RWPE1 (cell line): ENCODE measurements around the gene NYNRIN.

ENCODE experiments used
- CTCF ChIA-PET: fragments of 350-600 bp; sonication (Branson Sonifier 250); formaldehyde crosslinking; extraction: SDS; loops from one replicate; lab custom pipeline; 2021; lab: Yijun Ruan, JAX
- POLR2A ChIA-PET: fragments of 400-600 bp; formaldehyde crosslinking; extraction: SDS; loops from one replicate; lab custom pipeline; 2020; ENCODE audit warnings: antibody characterized with exemption; ENCODE audit not compliant: low non-redundant PET; lab: Yijun Ruan, JAX
- DNase-seq: peaks from one replicate; pipeline ENCODE4 v3.0.0; 2012; ENCODE audit warnings: low spot score
- H3K27ac ChIP-seq: fragments of 450-650 bp; 2 replicates; pipeline ENCODE4 v1.5.1; 2017
- TF ChIP-seq, protein P1 (sequence below): fragments of 450-650 bp; conservative IDR thresholded peaks from 2 replicates; pipeline ENCODE4 v1.5.1; 2017; ENCODE audit warnings: low read depth, mild to moderate bottlenecking

The NYNRIN gene

DNA sequence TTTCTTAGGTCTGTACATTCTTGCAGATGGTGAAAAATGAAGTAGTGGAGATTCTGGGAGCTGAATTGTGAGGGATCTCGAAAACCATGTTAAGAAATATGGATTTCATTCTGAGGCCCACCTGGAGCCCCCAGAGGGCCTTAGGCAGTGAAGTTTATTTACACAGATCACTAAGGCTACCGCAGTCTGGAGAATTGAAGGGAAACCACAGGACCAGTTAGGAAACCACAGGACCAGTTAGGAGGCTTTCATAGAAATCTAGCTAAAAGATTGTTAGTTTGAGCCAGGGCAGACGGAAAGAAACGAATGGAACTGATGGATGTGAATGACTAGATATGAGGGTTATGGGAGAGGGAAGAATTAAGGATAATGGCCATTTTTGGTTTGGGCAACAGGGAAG, 23.5 kb downstream of the NYNRIN start:
- POLR2A ChIA-PET: no interaction called here
- CTCF ChIA-PET: interaction anchor here (0.5 to 0.6 kb wide), 3 partner anchors 12 to 1135 kb away, joined by 3 to 5 read pairs (median 4); no protein-coding TSS in a partner anchor
- no peak overlapping the region for H3K27ac ChIP-seq
- TF ChIP-seq, protein P1, sequence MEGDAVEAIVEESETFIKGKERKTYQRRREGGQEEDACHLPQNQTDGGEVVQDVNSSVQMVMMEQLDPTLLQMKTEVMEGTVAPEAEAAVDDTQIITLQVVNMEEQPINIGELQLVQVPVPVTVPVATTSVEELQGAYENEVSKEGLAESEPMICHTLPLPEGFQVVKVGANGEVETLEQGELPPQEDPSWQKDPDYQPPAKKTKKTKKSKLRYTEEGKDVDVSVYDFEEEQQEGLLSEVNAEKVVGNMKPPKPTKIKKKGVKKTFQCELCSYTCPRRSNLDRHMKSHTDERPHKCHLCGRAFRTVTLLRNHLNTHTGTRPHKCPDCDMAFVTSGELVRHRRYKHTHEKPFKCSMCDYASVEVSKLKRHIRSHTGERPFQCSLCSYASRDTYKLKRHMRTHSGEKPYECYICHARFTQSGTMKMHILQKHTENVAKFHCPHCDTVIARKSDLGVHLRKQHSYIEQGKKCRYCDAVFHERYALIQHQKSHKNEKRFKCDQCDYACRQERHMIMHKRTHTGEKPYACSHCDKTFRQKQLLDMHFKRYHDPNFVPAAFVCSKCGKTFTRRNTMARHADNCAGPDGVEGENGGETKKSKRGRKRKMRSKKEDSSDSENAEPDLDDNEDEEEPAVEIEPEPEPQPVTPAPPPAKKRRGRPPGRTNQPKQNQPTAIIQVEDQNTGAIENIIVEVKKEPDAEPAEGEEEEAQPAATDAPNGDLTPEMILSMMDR: no peak
- no peak for DNase-seq

DNA sequence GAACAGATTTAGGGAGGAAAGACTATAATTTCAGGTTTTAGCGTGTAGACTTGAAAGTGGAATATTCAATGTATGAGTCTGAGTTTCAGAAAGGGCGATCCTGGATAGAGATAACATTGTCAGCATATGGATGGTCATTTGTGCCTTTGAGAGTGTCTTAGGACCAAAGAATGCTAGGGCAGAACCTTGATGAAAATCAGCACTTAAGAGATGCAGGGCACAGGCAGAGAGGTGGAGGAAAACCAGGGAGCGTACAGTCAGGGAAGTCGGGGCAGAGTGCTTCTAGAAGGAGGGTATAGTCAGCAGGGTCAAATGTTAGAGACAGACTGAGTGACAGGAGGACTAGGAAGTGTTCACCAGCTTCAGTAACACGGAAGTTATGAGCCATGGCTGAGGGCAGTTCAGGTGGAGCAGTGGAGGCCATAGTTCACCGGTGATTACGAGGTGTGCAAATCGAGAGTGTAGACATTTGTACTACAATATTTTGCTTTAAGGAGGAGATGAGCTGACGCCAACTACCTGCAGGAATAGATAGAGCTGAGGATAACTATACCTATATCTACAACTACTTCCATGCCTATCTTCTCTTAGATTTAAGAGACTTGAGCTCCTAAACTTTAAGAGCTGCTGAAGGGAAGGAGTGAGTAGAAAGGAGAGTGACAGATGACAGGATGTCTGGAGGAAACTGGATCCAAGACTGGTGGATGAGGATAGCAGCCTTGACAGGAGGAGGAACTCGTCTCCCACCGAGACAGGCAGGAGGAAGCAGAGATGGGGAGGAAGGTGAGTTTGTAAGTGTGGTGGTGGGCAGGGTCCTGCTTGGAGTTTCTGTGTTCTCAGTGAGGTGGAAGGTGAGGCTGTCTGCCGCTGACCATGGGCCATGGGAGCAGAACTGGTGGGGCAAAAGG, 24.1 kb downstream of the NYNRIN start:
- ChIA-PET POLR2A (no interaction called here), CTCF (interaction anchor here (0.5 to 0.6 kb wide), 2 partner anchors 93 to 1135 kb away, joined by 4 to 5 read pairs; no protein-coding TSS in a partner anchor)
- no peak overlapping the region for H3K27ac ChIP-seq
- no peak for DNase-seq
- TF ChIP-seq, protein P1: no peak

DNA sequence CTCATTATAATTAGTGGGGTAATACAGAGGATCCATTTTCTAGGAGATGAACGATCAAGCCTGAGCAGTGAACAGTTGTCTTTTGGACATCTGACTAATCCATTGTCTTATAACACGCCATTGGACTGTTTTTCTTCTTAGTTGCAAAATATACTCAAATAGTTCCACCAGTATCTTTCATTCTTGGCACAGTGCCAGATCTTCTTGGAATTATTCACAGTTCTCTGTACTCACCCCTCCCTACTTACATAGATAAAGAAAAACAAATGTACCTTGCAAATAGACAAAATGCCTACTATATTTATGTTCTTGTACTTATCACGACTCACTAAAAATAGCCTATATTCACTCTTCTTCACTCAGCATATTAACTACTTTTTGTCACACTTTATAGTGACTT, 26.9 kb downstream of the NYNRIN start:
- CTCF ChIA-PET: interaction anchor here (0.6 to 0.8 kb wide), 2 partner anchors 11 to 59 kb away, joined by 4 to 5 read pairs; no protein-coding TSS in a partner anchor
- peak; percentile 63 for DNase-seq
- TF ChIP-seq, protein P1: no peak

DNA sequence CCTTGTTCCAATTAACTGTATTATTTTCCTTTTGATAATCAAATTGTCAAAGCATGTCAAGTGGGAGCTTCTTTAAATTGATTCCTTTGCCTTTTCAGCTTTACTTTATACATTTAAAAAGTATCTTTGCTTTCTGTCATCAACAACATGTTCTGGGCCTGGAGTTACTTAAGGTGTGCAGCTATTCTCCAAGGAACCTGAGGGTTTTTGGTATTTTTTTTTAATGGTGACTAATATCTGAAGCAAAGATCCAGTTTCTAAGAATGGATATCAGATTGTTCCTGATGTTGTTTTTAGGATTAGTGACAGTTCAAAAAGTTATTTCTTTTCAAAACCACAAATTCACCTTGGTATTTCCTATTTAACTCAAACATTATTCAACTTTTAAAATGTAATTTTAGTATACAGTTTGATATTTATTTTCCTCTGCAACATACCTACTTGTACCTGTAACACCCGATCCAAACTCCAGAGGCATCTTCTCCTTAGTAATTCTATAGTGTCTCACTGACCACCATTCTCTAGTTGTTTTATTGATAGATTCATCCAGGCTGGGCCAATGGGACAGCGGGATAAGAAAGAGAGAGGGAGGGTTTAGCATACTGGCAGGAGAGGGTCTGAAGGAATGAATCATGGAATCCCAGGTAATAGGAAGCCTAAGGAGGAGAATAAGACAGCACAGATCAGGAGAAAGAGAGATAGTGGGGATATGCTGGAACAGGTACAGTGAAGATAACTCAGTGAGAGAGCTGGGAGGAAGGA, 27.5 kb downstream of the NYNRIN start:
- H3K27ac ChIP-seq: peak overlapping the region; percentile 42; the same call in 1 of the 2 replicates
- TF ChIP-seq, protein P1: no peak
- CTCF ChIA-PET: interaction anchor here (0.7 to 2.6 kb wide), 2 partner anchors 14 to 93 kb away, joined by 3 to 11 read pairs; no protein-coding TSS in a partner anchor
- DNase-seq: no peak
- POLR2A ChIA-PET: no interaction called here

More for the DNA sequence above, 26.9 kb downstream of the NYNRIN start:
- H3K27ac ChIP-seq: no peak overlapping the region
- POLR2A ChIA-PET: no interaction called here

DNA sequence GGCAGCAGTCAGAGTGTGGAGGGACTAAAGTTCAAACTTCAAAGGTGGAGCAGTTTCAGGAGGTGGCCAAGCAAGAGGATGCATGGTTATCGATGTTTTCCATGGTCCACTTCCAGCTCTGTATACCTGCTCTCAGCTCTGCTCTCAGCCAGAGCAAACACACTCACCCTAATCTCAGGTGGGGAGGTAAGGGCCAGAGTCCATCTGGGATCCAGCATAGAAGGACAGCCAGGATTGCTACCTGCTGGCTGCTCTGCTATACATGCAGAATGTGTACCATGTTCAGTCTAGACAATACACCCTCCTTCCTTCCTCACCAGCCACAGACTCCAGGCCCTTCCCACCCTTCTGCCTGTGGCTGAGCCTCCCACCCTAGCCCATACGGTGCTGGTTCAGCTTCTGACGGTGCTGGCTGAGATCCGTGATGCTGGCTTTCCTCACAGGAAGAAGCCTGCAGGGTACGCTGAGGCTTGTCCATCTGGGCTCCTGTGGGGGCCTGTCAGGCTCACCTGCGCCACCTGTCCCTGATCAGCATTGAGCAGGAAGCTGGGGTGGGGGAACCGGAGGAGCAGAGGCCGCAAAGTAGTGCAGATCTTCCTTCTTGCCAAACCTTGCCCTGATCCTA, 28.2 kb downstream of the NYNRIN start:
- peak overlapping the region; percentile 42 for H3K27ac ChIP-seq
- no peak for DNase-seq
- POLR2A ChIA-PET: no interaction called here
- TF ChIP-seq, protein P1: no peak
- CTCF ChIA-PET: interaction anchor here (0.7 to 2.6 kb wide), 2 partner anchors 13 to 93 kb away, joined by 3 to 11 read pairs; no protein-coding TSS in a partner anchor
